Cardiac muscle cell (in vitro differentiated cells and primary cell): ENCODE results near the gene MMP25. TPM values are rescaled to one million over a fixed set of nuclear protein-coding genes. Genes with fewer than 3 reads are reported as not detected.
A peak's percentile ranks its signal among the peaks of the same experiment; 100 is the strongest.

ENCODE experiments used
- DNase-seq, 2 donors: peaks; one replicate each; pipeline versions ENCODE4 v3.0.0 to v3.0.0-alpha.2; 2010 to 2017; ENCODE audit warnings: low read depth in 1 of 2, low spot score in 1 of 2
- H3K27ac ChIP-seq: fragments of 200-600 bp; sonication (generic); 2 replicates; pipeline ENCODE4 v1.5.1; 2016
- H3K27me3 ChIP-seq: fragments of 200-600 bp; sonication (generic); 2 replicates; pipeline ENCODE4 v1.6.0; 2016; ENCODE audit warnings: control low read depth
- H3K36me3 ChIP-seq: fragments of 200-600 bp; sonication (generic); 2 replicates; pipeline ENCODE4 v1.5.1; 2016; ENCODE audit warnings: control low read depth
- H3K4me1 ChIP-seq: fragments of 200-600 bp; sonication (generic); 2 replicates; pipeline ENCODE4 v1.8.1; 2017; ENCODE audit warnings: low read depth, mild to moderate bottlenecking, mixed run types
- H3K4me3 ChIP-seq: fragments of 200-600 bp; sonication (generic); 2 replicates; pipeline ENCODE4 v1.5.1; 2016; ENCODE audit warnings: mild to moderate bottlenecking
- H3K9me3 ChIP-seq: fragments of 200-600 bp; sonication (generic); 2 replicates; pipeline ENCODE4 v1.5.1; 2017; ENCODE audit warnings: low read depth, mild to moderate bottlenecking, control low read depth
- CTCF ChIP-seq: IDR thresholded peaks from 2 replicates; pipeline ENCODE4 v1.5.1; 2012; ENCODE audit warnings: low read depth, mild to moderate bottlenecking, low read length
- polyA plus RNA-seq: library from polyadenylated mRNA; unstranded; fragments of >200 nt; fragmentation: Nextera tagmentation; extraction: Ambion mirVana; gene quantifications from 2 replicates; pipeline ENCODE4 v1.2.1, GENCODE V29; 2016
- total RNA-seq: library from RNA; depleted of rRNA; stranded (reverse); fragments of >200 nt; gene quantifications from 2 replicates; pipeline ENCODE4 v1.2.3, GENCODE V29; 2016

The MMP25 gene
- total and polyA plus RNA-seq, 2 experiments from 2014 or later, result 0.03 to 5.8 TPM

GRCh38 chr16:3013998-3014690, 32.2 kb upstream of the MMP25 start:
- TF ChIP-seq CTCF, result no peak
- no peak for DNase-seq
- H3K4me3 ChIP-seq, result no peak overlapping the region
- H3K27me3 ChIP-seq, result no peaks in the 10 kb centered on the region
- H3K36me3 ChIP-seq, result no peaks in the 10 kb centered on the region
- no peak overlapping the region for H3K27ac ChIP-seq
- peaks cover 31% of the 10 kb centered on the region for H3K4me1 ChIP-seq
- no peaks in the 10 kb centered on the region for H3K9me3 ChIP-seq

GRCh38 chr16:3014971-3015370, 31.4 kb upstream of the MMP25 start:
- H3K9me3 ChIP-seq, result no peaks in the 10 kb centered on the region
- no peak overlapping the region for H3K4me3 ChIP-seq
- H3K27ac ChIP-seq, result no peak overlapping the region
- no peaks in the 10 kb centered on the region for H3K27me3 ChIP-seq
- TF ChIP-seq CTCF, result no peak
- no peaks in the 10 kb centered on the region for H3K36me3 ChIP-seq
- DNase-seq, result no peak
- H3K4me1 ChIP-seq, result peaks cover 24% of the 10 kb centered on the region

GRCh38 chr16:3015865-3016521, 30.4 kb upstream of the MMP25 start:
- H3K4me3 ChIP-seq, result no peak overlapping the region
- H3K4me1 ChIP-seq, result peaks cover 16% of the 10 kb centered on the region
- no peak for DNase-seq
- H3K9me3 ChIP-seq, result no peaks in the 10 kb centered on the region
- no peak overlapping the region for H3K27ac ChIP-seq
- TF ChIP-seq CTCF, result no peak
- H3K36me3 ChIP-seq, result no peaks in the 10 kb centered on the region
- H3K27me3 ChIP-seq, result no peaks in the 10 kb centered on the region

- Histone ChIP-seq H3K27me3 (no peaks in the 10 kb centered on the region), H3K27ac (peak overlapping the region; percentile 87), H3K9me3 (no peaks in the 10 kb centered on the region), H3K36me3 (no peaks in the 10 kb centered on the region), H3K4me1 (peaks cover 18% of the 10 kb centered on the region), H3K4me3 (peak overlapping the region; percentile 76)
- DNase-seq, result no peak
- TF ChIP-seq CTCF, result no peak
Observed at GRCh38 chr16:3017344-3017743, 29.0 kb upstream of the MMP25 start.

GRCh38 chr16:3017794-3018506, 28.4 kb upstream of the MMP25 start, which contains the start of gene CLDN6:
Gene CLDN6 (minus strand): TSS chr16:3018183. CDS start chr16:3016021, 2,162 bp downstream.
- peaks cover 18% of the 10 kb centered on the region for H3K4me1 ChIP-seq

More at GRCh38 chr16:3017794-3018506, 28.4 kb upstream of the MMP25 start, which contains the start of gene CLDN6:
- peak; percentile 29 for TF ChIP-seq CTCF
- Histone ChIP-seq H3K27ac (peak within 1 kb of the TSS; percentile 87), H3K36me3 (no peaks in the 10 kb centered on the region), H3K4me3 (peak within 1 kb of the TSS; percentile 76), H3K9me3 (no peaks in the 10 kb centered on the region), H3K27me3 (no peaks in the 10 kb centered on the region)
- peak in 1 of 2 donors; percentile 94 for DNase-seq
